Erythroblast (primary cell): ENCODE data around the gene P2RX2.

ENCODE experiments used
- GATA1 ChIP-seq: IDR thresholded peaks from 2 replicates; pipeline ENCODE4 v1.6.1; 2011; ENCODE audit warnings: low read depth, mild to moderate bottlenecking, control low read depth, low read length, moderate library complexity
- POLR2A ChIP-seq: IDR thresholded peaks from 2 replicates; pipeline ENCODE4 v1.6.1; 2011; ENCODE audit warnings: mild to moderate bottlenecking, low read length

GRCh38 chr12:132604668-132605441 is 13.7 kb upstream of the P2RX2 start:
- no peak for TF ChIP-seq POLR2A
- no peak for TF ChIP-seq GATA1
